Stimulated activated CD4-positive, alpha-beta T cell treated with anti-CD3 and anti-CD28 coated beads, Interleukin-1b, Interleukin-23, amount 100 ng/mL, for 48 hours (primary cell): ENCODE results near the gene CRYBB1.

Source experiments
- DNase-seq: peaks from one replicate; pipeline ENCODE4 v3.0.0-alpha.2; 2020

Gene CRYBB1

DNA sequence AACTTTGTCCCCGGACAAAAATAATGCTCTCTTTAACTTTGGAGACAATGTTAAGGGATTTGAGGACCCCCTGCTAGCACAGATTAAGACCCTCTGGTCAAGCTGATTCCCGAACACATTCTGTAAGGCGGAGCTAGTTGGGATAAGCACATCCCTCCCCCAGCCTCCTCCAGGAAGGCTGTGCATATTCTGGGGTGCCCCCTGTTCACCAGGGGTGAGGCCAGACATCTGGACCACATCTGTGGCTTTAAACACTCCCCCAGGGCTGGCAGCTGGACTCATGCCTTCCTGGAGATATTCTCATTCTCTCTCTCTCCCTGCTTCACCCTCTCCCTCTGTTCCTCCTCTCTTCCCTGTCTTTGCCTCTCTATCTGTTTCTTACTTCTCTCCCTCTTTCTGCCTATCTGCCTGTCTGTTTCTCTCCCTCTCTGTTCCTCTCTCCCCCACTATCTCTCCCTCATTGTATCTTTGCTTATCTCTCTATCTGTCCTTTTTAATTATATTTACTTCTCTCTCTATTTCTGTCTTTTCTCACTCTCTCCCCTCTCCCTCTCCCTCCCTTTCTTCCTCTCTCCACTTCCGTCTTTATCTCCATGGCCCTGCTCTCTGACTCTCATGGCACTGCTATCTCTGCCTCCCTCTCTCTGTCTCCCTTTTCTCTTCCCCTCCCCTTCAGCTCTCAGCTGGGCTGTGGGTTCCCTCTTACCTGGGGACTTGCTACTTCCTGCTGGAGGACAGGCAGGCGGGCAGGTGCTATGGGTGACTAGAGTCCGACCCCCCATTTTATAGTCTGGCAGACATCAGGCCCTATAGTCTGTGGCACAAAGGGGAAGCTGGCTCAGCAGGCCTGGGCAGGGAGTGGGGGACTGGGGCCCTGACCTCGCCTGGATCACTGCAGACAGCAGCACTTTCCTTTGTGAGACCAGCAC is at the start of gene CRYBB1:
Gene CRYBB1, minus strand, starts transcription at position 757 of the 929 bp plus-strand sequence. CDS start 1,708 bp downstream, outside the sequence.
- no peak for DNase-seq

DNA sequence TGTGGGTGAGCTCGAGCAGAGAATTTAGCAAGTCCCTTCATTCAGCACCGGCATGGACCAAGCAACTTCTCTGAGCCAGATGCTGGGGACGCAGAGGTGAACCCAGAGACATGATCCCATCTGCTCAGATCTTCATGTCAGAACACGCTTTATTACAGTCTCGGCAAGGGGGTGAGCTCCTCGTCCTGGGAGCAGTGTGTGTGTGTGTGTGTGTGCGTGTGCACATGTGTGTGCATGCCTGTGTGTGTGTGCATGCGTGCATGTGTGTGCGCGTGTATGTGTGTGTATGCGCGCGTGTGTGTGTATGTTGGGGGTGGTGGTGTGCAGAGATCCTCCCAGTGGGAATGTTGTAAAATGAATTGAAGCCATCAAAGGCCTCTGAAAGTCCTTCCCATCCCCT is 49.3 kb upstream of the CRYBB1 start:
- no peak for DNase-seq

DNA sequence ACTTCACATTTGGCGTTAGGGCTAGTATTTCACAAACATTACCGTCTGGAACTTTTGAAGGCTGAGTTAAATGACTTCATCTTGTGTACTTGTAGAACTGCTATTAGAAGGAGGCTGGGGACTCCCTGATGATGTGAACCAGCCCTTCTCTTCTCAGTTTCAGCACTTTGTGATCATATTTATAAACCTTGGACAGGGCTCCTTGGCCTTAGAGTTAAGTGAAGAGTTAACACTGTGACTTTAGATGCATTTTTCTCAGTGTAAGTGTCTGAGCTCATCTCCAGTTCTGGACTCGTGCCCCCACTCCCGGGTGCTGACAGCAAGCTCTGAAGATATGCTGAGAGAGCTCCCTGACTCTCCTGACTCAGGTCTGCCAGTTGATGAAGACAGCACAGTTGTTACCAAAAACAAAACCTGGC is 48.0 kb upstream of the CRYBB1 start:
- no peak for DNase-seq

DNA sequence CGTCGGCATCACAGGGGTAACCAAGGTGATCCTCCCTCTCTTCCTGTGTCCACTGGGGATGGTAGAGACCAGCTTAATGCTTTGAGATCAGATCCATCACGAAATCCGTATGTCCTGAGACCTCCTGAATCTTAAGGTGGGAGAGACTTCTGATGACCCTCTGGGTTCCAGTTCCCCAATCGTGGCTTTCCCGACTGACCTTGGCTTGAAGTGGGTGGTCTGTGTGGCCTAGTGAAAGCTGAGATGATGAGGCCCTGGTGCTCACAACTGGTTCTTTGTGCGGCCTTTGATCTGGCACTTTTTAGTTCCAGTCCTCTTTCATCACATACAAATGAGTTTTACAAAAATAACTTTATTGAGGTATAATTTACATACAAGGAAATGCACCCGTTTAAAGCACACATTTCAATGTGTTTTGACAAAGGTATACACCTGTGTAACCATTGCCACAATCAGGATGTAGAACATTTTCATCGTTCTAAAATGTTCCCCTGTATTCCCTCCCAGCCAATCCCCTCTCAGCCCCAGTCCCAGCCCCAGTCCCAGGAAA is 45.6 kb upstream of the CRYBB1 start:
- no peak for DNase-seq

DNA sequence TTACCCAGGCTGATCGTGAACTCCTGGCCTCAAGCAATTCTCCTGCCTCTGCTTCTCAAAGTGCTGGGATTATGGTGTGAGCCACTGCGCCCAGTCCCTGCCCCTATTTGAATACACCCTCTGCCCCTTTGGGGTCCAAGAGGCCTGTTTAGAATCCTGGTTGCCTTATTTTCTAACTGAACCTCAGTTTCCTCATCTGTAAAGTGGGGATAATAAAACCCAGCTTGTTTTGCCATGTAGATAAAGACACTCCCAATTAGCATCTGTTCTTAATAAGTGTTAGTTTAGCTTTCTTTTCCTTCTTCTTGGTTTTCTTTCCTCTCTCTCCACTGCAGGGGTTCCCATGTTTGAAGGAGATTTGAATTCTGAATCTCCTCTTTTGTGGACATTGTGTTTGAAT is 44.3 kb upstream of the CRYBB1 start:
- no peak for DNase-seq

DNA sequence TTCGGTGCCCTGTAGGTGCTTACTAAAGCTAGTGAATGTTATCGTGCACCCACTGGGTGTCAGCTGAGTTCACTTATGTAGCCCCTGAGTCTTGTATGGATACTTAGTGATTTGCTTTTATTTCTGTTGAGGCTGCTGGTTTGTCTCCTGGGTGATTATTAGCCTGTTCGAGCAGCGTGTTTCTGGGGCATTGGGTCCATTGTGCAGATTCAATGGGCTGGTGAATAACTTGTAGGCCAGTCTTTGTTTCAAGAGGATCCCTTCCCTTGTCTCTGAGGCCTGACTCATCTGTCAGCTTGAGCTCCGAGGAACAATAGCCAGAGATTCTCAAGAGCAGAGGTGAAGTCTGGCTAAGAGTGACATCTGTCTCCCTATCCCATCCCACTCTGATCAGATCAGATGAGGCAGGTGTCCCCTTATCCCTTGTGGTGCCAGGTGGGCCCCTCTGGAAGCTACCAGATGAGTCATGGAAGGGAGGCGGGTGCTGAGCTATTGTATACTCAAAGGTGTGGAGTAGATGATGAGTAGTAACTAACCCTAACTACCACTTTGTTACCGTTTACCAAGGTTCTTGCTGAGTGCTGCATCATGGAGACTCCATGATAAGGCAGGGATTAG is 43.2 kb upstream of the CRYBB1 start:
- DNase-seq: no peak

DNA sequence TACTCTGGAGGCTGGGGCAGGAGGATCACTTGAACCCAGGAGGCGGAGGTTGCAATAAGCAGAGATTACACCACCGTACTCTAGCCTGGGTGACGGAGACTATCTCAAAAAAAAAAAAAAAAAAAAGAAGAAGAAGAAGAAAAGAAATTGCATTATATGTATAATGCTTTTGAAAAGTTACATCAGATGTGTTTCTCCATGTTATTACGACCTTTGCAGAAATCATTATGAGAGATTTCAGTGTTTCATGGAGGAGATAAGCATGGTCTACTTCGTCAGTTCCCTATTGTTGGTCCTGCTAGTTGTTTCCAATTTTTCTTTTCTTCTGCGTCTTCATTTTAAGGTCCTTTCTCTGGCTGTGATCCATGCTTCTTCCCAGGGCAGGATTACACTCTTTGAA is 42.5 kb upstream of the CRYBB1 start:
- no peak for DNase-seq

DNA sequence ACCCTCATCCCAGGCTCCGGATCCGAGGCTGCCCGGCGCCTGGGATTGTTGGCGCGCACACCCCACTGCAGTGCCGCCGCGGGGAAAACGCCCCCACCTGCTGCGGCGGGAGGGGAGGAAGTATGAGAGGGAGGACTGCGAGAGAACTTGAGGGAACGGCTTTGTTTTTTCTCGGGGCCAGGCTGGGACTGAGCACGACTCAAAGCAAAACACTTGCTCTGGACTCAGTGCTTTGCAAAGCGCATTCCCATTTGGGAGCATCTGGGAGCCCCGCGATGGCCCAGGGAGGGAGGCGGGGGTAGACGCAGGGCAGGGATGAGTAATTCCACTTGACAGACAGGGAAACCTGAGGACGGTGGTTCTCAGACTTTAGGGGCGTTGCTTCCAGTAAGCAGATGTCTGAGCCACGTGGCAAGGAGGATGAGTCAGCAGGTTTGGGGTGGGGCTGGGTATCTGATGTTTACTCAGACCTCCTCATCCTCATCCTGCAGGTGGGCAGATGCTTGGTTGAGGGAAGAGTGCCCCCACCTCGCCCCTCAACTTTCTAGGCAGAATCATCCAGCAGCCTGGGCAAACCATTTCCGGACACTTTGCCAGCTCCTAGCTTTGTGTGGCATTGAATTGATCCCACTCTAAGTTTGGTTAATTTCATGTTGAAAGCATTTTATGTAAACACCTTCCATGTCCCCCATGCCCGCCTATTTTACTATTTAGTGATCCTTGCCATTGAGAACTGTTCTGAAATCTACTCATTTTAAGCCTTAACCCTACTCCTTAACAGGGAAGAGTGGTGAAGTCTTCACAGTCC is 41.0 kb upstream of the CRYBB1 start:
- DNase-seq: peak; percentile 88

DNA sequence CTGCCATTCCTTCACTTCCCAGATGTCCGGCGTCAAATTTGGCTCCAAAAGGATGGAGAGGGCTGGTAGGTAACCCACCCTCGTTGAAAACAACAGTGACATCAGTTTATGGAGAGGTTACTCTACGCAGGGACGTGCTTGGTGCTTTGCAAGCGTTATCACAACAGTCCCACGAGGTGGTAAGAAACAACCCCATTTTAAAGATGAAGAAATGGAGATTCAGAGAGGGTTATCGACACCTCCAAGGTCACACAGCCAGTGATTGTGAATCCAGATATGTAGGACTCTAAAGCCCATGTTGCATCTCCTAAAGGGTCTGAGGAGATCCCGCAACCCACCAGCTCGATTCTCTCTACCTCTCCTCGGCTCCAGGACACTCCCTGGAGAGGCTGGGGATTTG is 40.3 kb upstream of the CRYBB1 start:
- DNase-seq: no peak

DNA sequence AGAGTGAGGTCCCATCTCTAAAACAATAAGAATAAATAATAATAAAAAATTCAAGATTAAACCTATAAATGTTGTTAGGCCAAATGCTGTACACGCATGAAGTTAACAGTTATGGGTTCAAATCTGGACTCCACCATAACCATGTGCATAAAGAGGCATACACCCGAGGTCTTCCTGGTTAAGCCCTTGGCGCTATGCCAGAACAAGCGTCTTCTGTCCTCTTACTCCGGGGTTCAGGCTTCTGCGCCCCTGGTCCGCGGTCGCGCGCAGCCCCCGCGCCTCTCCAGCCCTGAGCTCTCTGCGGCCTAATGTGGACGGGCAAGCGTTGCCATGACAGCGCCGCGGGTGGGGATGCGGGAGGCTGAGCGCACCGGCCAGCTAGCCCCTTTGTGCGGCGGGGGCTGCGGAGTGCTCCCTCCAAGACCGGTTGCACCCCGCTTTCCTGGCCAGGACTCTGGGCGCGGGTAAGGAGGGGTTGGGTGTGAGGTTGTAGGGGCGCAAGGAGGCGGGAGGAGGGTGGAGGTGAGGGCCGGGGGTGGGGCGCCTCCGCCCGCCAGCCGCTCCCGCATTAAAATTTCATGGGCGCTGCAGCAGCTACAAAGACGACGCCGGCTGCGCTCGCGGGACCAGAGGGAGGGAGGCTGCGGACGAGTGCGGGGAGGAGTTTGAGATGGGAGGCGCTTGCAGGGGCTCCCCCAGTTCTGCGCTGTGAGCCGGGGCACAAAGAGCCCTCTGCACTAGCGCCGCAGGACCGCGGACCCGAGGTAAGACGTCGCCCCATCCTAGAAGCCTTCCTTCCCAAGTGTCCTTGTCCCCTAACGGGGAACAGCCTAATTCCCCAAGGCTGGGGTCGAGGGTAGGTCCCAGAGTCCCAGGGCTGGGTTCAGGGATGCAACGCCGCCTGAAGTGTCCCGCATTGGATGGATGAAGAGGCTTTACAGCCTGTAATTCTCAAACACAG is 39.3 kb upstream of the CRYBB1 start, which contains the start of gene MIAT:
Gene MIAT, plus strand, starts transcription at position 698 of the 961 bp plus-strand sequence.
- DNase-seq: peak; percentile 75

DNA sequence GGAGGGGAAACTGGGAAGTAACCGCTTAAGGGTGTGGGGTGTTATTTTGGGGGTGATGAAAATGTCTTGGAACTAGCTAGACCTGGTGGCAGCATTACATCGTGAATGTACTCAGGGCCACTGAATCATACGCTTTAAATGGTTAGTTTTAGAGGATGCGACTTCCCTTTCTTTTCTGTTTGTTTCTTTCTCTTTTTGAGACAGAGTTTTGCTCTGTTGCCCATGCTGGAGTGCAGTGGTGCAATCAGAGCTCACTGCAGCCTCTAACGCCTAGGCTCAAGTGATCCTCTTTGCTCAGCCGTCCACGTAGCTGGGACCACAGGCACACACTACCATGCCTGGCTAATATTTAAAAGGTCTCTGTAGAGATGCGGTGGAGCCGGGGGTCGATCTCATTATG is 34.0 kb upstream of the CRYBB1 start:
- no peak for DNase-seq

DNA sequence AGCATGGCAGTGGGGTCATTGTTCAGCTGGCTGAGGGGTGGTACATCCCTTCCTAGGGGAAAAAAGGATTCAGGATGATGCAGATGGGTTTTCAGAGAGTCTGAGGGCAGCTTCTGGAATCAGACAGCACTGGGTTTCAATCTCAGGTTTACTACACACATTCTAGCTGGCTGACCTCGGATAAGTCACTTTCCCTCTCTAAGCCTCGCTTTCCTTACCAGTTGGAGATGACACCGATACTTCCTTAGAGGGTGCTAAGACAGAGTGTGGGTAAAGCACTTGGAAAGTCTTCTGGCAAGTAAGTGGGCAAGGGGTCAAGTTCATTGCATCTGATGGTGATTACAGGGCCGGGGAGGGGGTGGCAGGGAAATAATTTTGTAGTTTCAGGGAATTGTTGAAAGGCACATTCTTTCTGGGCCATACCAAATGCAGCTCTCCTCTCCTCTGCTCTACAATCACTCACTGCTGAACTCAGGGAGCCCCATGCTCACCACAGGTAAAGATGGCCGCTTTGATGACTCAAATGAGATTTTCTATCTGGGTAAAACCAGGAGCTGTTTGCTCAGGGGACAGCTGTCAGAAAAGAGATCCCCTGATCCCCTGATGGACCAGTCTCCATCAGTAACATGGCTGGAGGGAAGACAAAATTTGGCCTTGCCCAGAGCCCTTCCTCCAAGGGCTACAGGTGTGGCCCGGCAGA is 33.0 kb upstream of the CRYBB1 start:
- DNase-seq: no peak

DNA sequence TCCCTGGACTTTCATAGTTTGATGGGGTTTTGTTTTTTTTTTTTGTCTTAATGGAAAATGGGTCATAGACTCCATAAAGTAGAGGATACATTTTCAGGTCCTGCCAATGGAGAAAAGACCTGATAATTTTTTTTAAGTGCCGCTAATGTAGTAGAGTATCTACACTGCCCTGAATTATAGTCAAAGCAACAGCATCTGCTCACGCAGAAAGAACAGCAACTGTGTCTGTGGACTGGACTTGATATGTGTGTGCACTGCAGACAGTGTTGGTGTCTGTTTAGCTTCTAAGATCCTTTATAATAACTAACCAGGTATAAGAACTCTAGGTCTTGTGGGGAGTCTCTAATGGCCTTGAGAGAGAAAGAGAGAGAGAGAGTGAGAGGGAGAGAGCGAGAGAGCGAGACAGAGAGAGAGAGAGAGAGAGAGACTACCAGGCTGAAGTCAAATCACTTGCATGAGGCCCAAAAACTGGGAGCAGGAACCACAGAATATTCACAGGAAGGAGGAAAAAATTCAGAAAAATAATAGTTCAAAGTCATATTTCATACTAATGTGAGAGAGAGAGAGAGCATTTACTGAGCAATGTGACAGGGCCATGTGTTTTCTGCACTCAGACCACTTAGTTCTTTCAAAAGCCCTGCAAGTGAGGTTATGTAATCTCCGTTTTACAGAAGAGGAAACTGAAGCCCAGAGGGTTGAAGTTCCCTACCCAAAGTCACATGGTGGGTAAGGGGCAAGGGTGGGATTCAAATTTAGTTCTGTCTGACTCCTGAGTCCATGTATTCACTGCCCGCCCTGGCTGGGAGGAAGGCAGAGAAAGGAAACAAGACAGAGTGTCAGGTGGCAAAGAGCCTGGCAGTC is 30.9 kb upstream of the CRYBB1 start:
- DNase-seq: no peak

DNA sequence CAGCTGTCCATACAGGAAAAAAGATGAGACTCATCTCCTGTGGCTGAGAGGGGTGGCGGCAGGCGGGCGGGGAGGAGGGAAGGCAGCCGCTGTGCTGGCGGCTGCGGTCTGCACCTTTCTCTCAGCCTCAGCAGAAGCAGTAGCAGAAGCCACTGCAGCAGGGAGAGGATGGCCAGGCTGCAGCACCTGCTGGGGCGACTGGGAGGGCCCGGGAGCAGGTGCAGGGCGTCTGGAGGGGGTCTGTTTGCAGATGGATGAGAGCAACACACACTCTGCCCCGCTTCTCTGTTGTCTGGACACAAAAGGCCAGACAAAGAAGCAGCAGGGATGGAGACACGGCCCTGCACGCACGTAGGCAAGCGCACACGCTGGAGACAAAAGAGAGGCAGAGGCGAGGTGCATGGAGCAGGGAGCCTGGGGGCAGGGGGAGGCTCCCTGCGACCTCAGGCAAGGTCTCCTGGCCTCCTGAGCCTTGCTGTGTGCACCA is 30.2 kb upstream of the CRYBB1 start:
- DNase-seq: peak; percentile 27

DNA sequence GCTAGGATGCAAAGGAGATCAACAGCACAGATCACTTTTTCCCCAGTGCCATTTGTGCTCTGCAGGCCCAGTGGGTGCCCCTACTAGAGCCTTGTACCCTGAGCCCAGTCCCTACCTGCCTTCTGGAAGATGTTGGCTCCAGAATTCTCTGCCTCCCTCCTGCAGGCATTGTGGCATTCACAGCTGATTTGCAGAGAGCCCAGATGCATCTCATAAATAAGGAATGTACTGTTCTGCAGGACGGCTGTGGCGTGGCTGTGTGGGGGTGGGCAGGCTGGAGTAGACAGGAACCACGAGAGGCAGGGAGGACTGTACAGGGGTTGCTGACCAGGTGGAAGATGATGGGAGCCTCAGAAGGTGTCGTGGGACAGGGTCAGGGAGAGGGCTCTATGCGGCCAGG is 28.3 kb upstream of the CRYBB1 start:
- DNase-seq: no peak

DNA sequence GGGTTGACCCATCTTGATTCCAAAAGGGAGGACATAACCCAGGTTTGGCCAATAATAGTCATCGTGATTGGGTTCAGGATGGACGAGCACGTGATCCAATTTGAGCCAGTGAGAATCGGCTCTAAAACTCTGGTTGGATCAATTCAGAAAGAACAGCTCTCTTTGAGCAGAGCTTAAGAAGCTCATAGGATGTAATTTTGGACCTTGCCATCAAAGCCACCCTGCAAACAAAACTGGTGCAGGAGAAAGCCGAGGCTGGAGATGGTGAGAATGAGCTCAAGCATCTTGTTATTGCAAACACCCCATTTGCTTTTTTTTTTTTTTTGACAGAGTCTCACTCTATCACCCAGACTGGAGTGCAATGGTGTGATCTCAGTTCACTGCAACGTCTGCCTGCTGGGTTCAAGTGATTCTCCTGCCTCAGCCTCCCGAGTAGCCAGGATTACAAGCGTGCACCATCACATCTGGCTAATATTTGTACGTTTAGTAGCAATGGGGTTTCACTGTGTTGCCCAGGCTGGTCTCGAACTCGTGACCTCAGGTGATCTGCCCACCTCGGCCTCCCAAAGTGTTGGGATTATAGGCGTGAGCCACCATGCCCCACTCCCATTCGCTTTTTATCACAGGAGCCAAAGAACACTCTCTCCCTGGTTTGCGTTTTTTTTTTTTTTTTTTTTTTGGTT is 25.7 kb upstream of the CRYBB1 start:
- DNase-seq: no peak

DNA sequence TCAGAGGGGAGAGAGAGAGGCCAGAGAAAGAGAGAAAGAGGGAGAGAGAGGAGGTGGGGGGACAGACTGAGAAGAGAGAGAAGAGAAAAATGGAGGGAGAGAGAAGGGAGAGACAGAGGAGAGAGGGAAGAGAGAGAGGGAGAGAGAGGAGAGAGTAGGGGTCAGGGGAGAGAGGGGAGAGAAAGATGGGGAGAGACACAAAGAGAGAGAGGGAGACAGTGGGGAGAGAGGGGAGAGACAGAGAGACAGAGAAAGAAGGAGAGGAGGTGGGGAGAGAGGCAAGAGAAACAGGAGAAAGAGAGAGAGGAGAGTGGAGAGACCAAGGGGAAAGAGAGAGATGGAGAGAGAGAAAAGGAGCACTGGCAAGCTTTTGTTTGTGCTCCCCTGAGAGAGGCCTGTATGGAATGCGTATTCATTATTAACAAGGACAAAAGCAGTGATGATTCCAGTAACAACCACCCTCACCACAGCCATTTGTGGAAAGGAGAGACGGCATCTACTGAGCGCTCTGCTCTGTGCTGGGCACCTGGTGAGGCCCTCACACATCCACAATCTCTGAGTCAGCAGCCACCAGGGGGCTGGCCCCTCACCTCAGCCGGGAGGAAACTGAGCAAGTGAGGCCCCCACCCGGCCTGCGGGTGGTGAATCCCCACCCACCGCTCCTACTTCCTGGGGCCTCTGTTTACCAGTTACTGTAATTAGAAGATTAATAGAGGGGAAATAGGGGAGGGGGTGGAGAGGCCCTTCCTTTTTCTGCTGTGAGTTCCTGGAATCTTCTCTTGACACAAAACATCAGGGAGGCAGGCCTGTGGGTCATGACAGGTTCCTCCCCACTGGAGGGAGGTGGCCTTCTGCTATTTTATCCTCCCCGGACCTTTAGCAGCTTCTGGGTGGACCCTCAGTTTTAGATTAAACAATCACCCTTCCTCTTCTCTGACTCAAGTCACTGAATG is 24.9 kb upstream of the CRYBB1 start:
- peak; percentile 86 for DNase-seq

DNA sequence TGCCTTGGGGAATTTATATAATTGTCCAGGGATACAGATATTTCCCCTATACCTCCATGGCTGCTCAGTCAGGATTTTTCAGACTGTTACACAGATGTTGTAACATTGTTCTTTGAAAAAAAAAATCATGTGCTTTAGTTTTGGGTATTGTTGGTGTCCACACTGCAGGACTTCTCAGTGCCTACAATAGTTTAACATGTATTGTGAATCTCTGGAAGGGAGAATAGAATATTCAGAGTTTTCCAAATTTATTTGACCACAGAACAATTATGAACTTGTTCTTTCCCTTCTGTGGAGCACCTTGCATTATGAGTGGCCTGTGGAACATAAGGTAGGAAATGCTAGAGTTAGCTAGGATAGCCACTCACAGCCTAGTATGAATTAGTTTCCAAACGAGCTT is 18.5 kb upstream of the CRYBB1 start:
- DNase-seq: no peak
